Measurements from ENCODE around the gene CNNM3.
"Not testable (repeated sequence)": the region's sequence is repeated elsewhere in the genome, so short reads cannot be mapped to it uniquely, and the experiment has no call there.

CNNM3 gene

GRCh38 chr2:96852667-96853066 lies 36.6 kb downstream of the CNNM3 start:
- no peak for DNase-seq
- TF ChIP-seq GATA1 (IDR thresholded peaks at IDR 0.05; ENCODE audit: low read depth, low read length) = no peak
- no peak for TF ChIP-seq POLR2A (IDR thresholded peaks at IDR 0.05; ENCODE audit: low read length)

- DNase-seq = no peak
- TF ChIP-seq POLR2A (IDR thresholded peaks at IDR 0.05; ENCODE audit: low read length) = no peak
- TF ChIP-seq GATA1 (IDR thresholded peaks at IDR 0.05; ENCODE audit: low read depth, low read length) = no peak
Measured at GRCh38 chr2:96853321-96853720, 37.3 kb downstream of the CNNM3 start.

- peak; percentile 55 to 67 for DNase-seq
- TF ChIP-seq POLR2A (IDR thresholded peaks at IDR 0.05; ENCODE audit: low read length) (no peak), GATA1 (IDR thresholded peaks at IDR 0.05; ENCODE audit: low read depth, low read length) (no peak)
Measured at GRCh38 chr2:96856776-96857666, 41.0 kb downstream of the CNNM3 start.

- TF ChIP-seq POLR2A (IDR thresholded peaks at IDR 0.05; ENCODE audit: low read length) (peak; percentile 77), GATA1 (IDR thresholded peaks at IDR 0.05; ENCODE audit: low read depth, low read length) (no peak)
Measured at GRCh38 chr2:96857667-96858372, 41.8 kb downstream of the CNNM3 start, which contains the start of gene ANKRD39. Gene ANKRD39, minus strand, starts transcription at chr2:96858016. Its CDS starts 29 bp downstream, at chr2:96857987.

GRCh38 chr2:96859099-96859649 lies 43.1 kb downstream of the CNNM3 start:
- TF ChIP-seq POLR2A (IDR thresholded peaks at IDR 0.05; ENCODE audit: low read length) (no peak), GATA1 (IDR thresholded peaks at IDR 0.05; ENCODE audit: low read depth, low read length) (no peak)
- no peak for DNase-seq

More at GRCh38 chr2:96857667-96858372, 41.8 kb downstream of the CNNM3 start, which contains the start of gene ANKRD39:
- peak; percentile 98 to 100 for DNase-seq

- no peak for DNase-seq
- TF ChIP-seq GATA1 (IDR thresholded peaks at IDR 0.05; ENCODE audit: low read depth, low read length) (no peak), POLR2A (IDR thresholded peaks at IDR 0.05; ENCODE audit: low read length) (no peak)
Measured at GRCh38 chr2:96859681-96860064, 43.6 kb downstream of the CNNM3 start.

- DNase-seq = peak in 1 of 2 experiments; percentile 32
- no peak for TF ChIP-seq POLR2A (IDR thresholded peaks at IDR 0.05; ENCODE audit: low read length)
- no peak for TF ChIP-seq GATA1 (IDR thresholded peaks at IDR 0.05; ENCODE audit: low read depth, low read length)
Measured at GRCh38 chr2:96860065-96861029, 44.3 kb downstream of the CNNM3 start.

- TF ChIP-seq POLR2A (IDR thresholded peaks at IDR 0.05; ENCODE audit: low read length) (no peak), GATA1 (IDR thresholded peaks at IDR 0.05; ENCODE audit: low read depth, low read length) (no peak)
- no peak for DNase-seq
Measured at GRCh38 chr2:96861074-96861473, 45.0 kb downstream of the CNNM3 start.

GRCh38 chr2:96863056-96863455 lies 47.0 kb downstream of the CNNM3 start:
- DNase-seq = not testable (repeated sequence)

GRCh38 chr2:96863575-96864342 lies 47.7 kb downstream of the CNNM3 start:
- DNase-seq = no peak
- no peak for TF ChIP-seq GATA1 (IDR thresholded peaks at IDR 0.05; ENCODE audit: low read depth, low read length)
- TF ChIP-seq POLR2A (IDR thresholded peaks at IDR 0.05; ENCODE audit: low read length) = no peak

- no peak for TF ChIP-seq POLR2A (IDR thresholded peaks at IDR 0.05; ENCODE audit: low read length)
- no peak for DNase-seq
Measured at GRCh38 chr2:96864343-96865091, 48.4 kb downstream of the CNNM3 start.

- DNase-seq = no peak
- TF ChIP-seq POLR2A (IDR thresholded peaks at IDR 0.05; ENCODE audit: low read length) = no peak
- TF ChIP-seq GATA1 (IDR thresholded peaks at IDR 0.05; ENCODE audit: low read depth, low read length) = no peak
Measured at GRCh38 chr2:96865654-96866053, 49.6 kb downstream of the CNNM3 start.
